ENCODE data around the gene PCDHGC4.

Gene PCDHGC4

GRCh38 chr5:141494761-141495452 is 10.1 kb downstream of the PCDHGC4 start:
- Histone ChIP-seq H3K9ac (ENCODE audit: low read length) (no peak overlapping the region), H3K4me3 (ENCODE audit: low read length) (no peak overlapping the region), H3K27me3 (replicated peaks; ENCODE audit: insufficient read depth, low read length) (peaks cover 4% of the 10 kb centered on the region), H3K36me3 (replicated peaks; ENCODE audit: insufficient read depth, low read length) (no peaks in the 10 kb centered on the region), H3K4me1 (ENCODE audit: low read length) (no peaks in the 10 kb centered on the region), H3K27ac (ENCODE audit: low read length) (no peak overlapping the region), H4K20me1 (ENCODE audit: insufficient read depth, low read length) (no peaks in the 10 kb centered on the region), H3K9me3 (replicated peaks; ENCODE audit: insufficient read depth, low read length) (no peaks in the 10 kb centered on the region), H2AFZ (ENCODE audit: low read length) (no peak overlapping the region), H3K79me2 (ENCODE audit: low read length) (no peaks in the 10 kb centered on the region), H3F3A (ENCODE audit: insufficient read depth, low read length) (no peaks in the 10 kb centered on the region), H3K4me2 (ENCODE audit: low read depth, low read length) (no peak overlapping the region), H3K9me2 (replicated peaks; ENCODE audit: insufficient read depth, low read length) (no peaks in the 10 kb centered on the region)
- DNase-seq, result no peak
- TF ChIP-seq EZH2phosphoT487 (IDR thresholded peaks at IDR 0.05; ENCODE audit: low read length), result no peak
- no peak for TF ChIP-seq CTCF (IDR thresholded peaks at IDR 0.05; ENCODE audit: low read length)
- no peak for TF ChIP-seq EZH2 (optimal IDR thresholded peaks at IDR 0.05; ENCODE audit: low read depth, low read length)

GRCh38 chr5:141495453-141495811 is 10.6 kb downstream of the PCDHGC4 start:
- H3K4me3 ChIP-seq (ENCODE audit: low read length), result no peak overlapping the region

GRCh38 chr5:141496038-141496437 is 11.2 kb downstream of the PCDHGC4 start:
- no peak overlapping the region for H3K27ac ChIP-seq (ENCODE audit: low read length)
- H3K9ac ChIP-seq (ENCODE audit: low read length), result no peak overlapping the region
- no peaks in the 10 kb centered on the region for H4K20me1 ChIP-seq (ENCODE audit: insufficient read depth, low read length)
- H3K9me3 ChIP-seq (replicated peaks; ENCODE audit: insufficient read depth, low read length), result no peaks in the 10 kb centered on the region
- peaks cover 4% of the 10 kb centered on the region for H3K27me3 ChIP-seq (replicated peaks; ENCODE audit: insufficient read depth, low read length)
- no peak for TF ChIP-seq EZH2phosphoT487 (IDR thresholded peaks at IDR 0.05; ENCODE audit: low read length)
- no peak for TF ChIP-seq CTCF (IDR thresholded peaks at IDR 0.05; ENCODE audit: low read length)
- no peak for TF ChIP-seq EZH2 (optimal IDR thresholded peaks at IDR 0.05; ENCODE audit: low read depth, low read length)
- no peak overlapping the region for H3K4me3 ChIP-seq (ENCODE audit: low read length)
- H3F3A ChIP-seq (ENCODE audit: insufficient read depth, low read length), result no peaks in the 10 kb centered on the region
- H3K4me1 ChIP-seq (ENCODE audit: low read length), result no peaks in the 10 kb centered on the region
- no peak for DNase-seq
- H3K9me2 ChIP-seq (replicated peaks; ENCODE audit: insufficient read depth, low read length), result no peaks in the 10 kb centered on the region
- H2AFZ ChIP-seq (ENCODE audit: low read length), result no peak overlapping the region
- H3K4me2 ChIP-seq (ENCODE audit: low read depth, low read length), result no peak overlapping the region
- no peaks in the 10 kb centered on the region for H3K79me2 ChIP-seq (ENCODE audit: low read length)
- H3K36me3 ChIP-seq (replicated peaks; ENCODE audit: insufficient read depth, low read length), result no peaks in the 10 kb centered on the region

More at GRCh38 chr5:141495453-141495811, 10.6 kb downstream of the PCDHGC4 start:
- Histone ChIP-seq H3K9ac (ENCODE audit: low read length) (no peak overlapping the region), H3K4me1 (ENCODE audit: low read length) (no peaks in the 10 kb centered on the region), H3K4me2 (ENCODE audit: low read depth, low read length) (no peak overlapping the region), H3K27ac (ENCODE audit: low read length) (no peak overlapping the region), H3K79me2 (ENCODE audit: low read length) (no peaks in the 10 kb centered on the region), H3K27me3 (replicated peaks; ENCODE audit: insufficient read depth, low read length) (peaks cover 4% of the 10 kb centered on the region), H2AFZ (ENCODE audit: low read length) (no peak overlapping the region), H3K9me3 (replicated peaks; ENCODE audit: insufficient read depth, low read length) (no peaks in the 10 kb centered on the region), H3K9me2 (replicated peaks; ENCODE audit: insufficient read depth, low read length) (no peaks in the 10 kb centered on the region), H3F3A (ENCODE audit: insufficient read depth, low read length) (no peaks in the 10 kb centered on the region), H4K20me1 (ENCODE audit: insufficient read depth, low read length) (no peaks in the 10 kb centered on the region), H3K36me3 (replicated peaks; ENCODE audit: insufficient read depth, low read length) (no peaks in the 10 kb centered on the region)
- no peak for DNase-seq
- TF ChIP-seq EZH2 (optimal IDR thresholded peaks at IDR 0.05; ENCODE audit: low read depth, low read length) (no peak), EZH2phosphoT487 (IDR thresholded peaks at IDR 0.05; ENCODE audit: low read length) (no peak), CTCF (IDR thresholded peaks at IDR 0.05; ENCODE audit: low read length) (no peak)

Measured in MM.1S (cell line).